Left lung (tissue), 10 donors: ENCODE results near the gene IMPDH2. TPM values are rescaled to one million over a fixed set of nuclear protein-coding genes. Genes with fewer than 3 reads are reported as not detected.

Experiments used
- ATAC-seq: fragments of 200-7000 bp; cut with Tn5 transposase; one replicate; pipeline ENCODE4 v1.9.1; 2020; ENCODE audit warnings: moderate library complexity
- DNase-seq, 4 donors: peaks; one replicate each; pipeline ENCODE4 v3.0.0-alpha.2; 2013 to 2020
- H3K27ac ChIP-seq, 2 donors: fragments of 200-600 bp; sonication (generic) in 1 of 2; one replicate each; pipeline versions ENCODE4 v1.5.0 to v1.8.0; 2020 to 2021
- H3K27me3 ChIP-seq, 2 donors: fragments of 200-600 bp; sonication (generic) in 1 of 2; one replicate each; pipeline versions ENCODE4 v1.5.0 to v1.8.0; 2020 to 2021
- H3K36me3 ChIP-seq, 2 donors: fragments of 200-600 bp; sonication (generic) in 1 of 2; one replicate each; pipeline versions ENCODE4 v1.5.0 to v1.8.0; 2020 to 2021
- H3K4me1 ChIP-seq, 2 donors: fragments of 200-600 bp; one replicate each; pipeline ENCODE4 v1.8.0; 2021
- H3K4me3 ChIP-seq, 2 donors: fragments of 200-600 bp; sonication (generic) in 1 of 2; one replicate each; pipeline versions ENCODE4 v1.5.0 to v1.8.0; 2020 to 2021; ENCODE audit warnings: mild to moderate bottlenecking in 1 of 2
- H3K9me3 ChIP-seq, 2 donors: fragments of 200-600 bp; sonication (generic) in 1 of 2; one replicate each; pipeline versions ENCODE4 v1.5.0 to v1.8.0; 2020 to 2021
- CTCF ChIP-seq, 2 donors: fragments of 200-600 bp; sonication (generic) in 1 of 2; IDR thresholded peaks; one replicate each; pipeline versions ENCODE4 v1.5.0 to v1.8.0; 2021; ENCODE audit warnings: antibody characterized with exemption in 2 of 2
- intact Hi-C, 2 donors: fragments of 100-400 bp; cut with DNase I; formaldehyde crosslinking; loops; one replicate each; pipeline versions ENCODE4 v1.11.2 to v1.14.2; 2022
- polyA plus RNA-seq, 6 donors: library from polyadenylated mRNA; unstranded; fragments of 120-200 nt; gene quantifications; one replicate each; pipeline ENCODE4 v1.2.1, GENCODE V29; 2013; ENCODE audit not compliant: insufficient read length in 6 of 6
- total RNA-seq, 2 donors: library from RNA; stranded (reverse); fragmentation: NEBNext Ultra II Directional; extraction: Animal tissue kit (Norgen Biotek cat#: 25700); gene quantifications; one replicate each; pipeline ENCODE4 v1.2.1, GENCODE V29; 2021
- donor health status: DM: no; HTN: yes; CAD: no.
- donor health status: DM: no; HTN: no; CAD: no.

Gene IMPDH2
- total and polyA plus RNA-seq, 8 donors = 136 to 321 (median 296) TPM

GRCh38 chr3:48997714-48998637 lies 31.2 kb downstream of the IMPDH2 start:
- Histone ChIP-seq H3K27ac (no peak overlapping the region), H3K27me3 (no peaks in the 10 kb centered on the region), H3K9me3 (no peaks in the 10 kb centered on the region), H3K4me3 (no peak overlapping the region), H3K36me3 (peaks cover 0 to 30% of the 10 kb centered on the region in 2 donors), H3K4me1 (peaks cover 0 to 4% of the 10 kb centered on the region in 2 donors)
- ATAC-seq = no peak
- TF ChIP-seq CTCF (IDR thresholded peaks at IDR 0.05) = no peak
- intact Hi-C loops = no loop called here
- DNase-seq = no peak

GRCh38 chr3:48997102-48997635 lies 32.0 kb downstream of the IMPDH2 start:
- ATAC-seq (no peak), DNase-seq (no peak)
- Histone ChIP-seq H3K9me3 (no peaks in the 10 kb centered on the region), H3K4me1 (peaks cover 0 to 7% of the 10 kb centered on the region in 2 donors), H3K36me3 (peaks cover 0 to 30% of the 10 kb centered on the region in 2 donors), H3K27me3 (no peaks in the 10 kb centered on the region), H3K27ac (no peak overlapping the region), H3K4me3 (no peak overlapping the region)
- intact Hi-C loops = no loop called here
- TF ChIP-seq CTCF (IDR thresholded peaks at IDR 0.05) = no peak

GRCh38 chr3:48996640-48997039 lies 32.6 kb downstream of the IMPDH2 start:
- no peaks in the 10 kb centered on the region for H3K27me3 ChIP-seq
- no peak overlapping the region for H3K27ac ChIP-seq
- no peak for TF ChIP-seq CTCF (IDR thresholded peaks at IDR 0.05)
- peaks cover 4 to 12% of the 10 kb centered on the region in 2 donors for H3K4me1 ChIP-seq
- ATAC-seq = no peak
- intact Hi-C loops = no loop called here
- DNase-seq = no peak
- no peaks in the 10 kb centered on the region for H3K9me3 ChIP-seq
- no peak overlapping the region for H3K4me3 ChIP-seq
- peaks cover 0 to 30% of the 10 kb centered on the region in 2 donors for H3K36me3 ChIP-seq

- H3K4me1 ChIP-seq = peaks cover 17 to 36% of the 10 kb centered on the region in 2 donors
- peaks cover 0 to 30% of the 10 kb centered on the region in 2 donors for H3K36me3 ChIP-seq
- ATAC-seq (no peak), DNase-seq (no peak)
- no peak overlapping the region for H3K4me3 ChIP-seq
- H3K9me3 ChIP-seq = no peaks in the 10 kb centered on the region
- intact Hi-C loops = no loop called here
- H3K27me3 ChIP-seq = no peaks in the 10 kb centered on the region
- TF ChIP-seq CTCF (IDR thresholded peaks at IDR 0.05) = no peak
- no peak overlapping the region for H3K27ac ChIP-seq
Measured at GRCh38 chr3:48993834-48994233, 35.4 kb downstream of the IMPDH2 start.

- no peaks in the 10 kb centered on the region for H3K9me3 ChIP-seq
- no peaks in the 10 kb centered on the region for H3K27me3 ChIP-seq
- ATAC-seq (no peak), DNase-seq (no peak)
- peaks cover 0 to 27% of the 10 kb centered on the region in 2 donors for H3K36me3 ChIP-seq
- peaks cover 17 to 43% of the 10 kb centered on the region in 2 donors for H3K4me1 ChIP-seq
- TF ChIP-seq CTCF (IDR thresholded peaks at IDR 0.05) = no peak
- H3K27ac ChIP-seq = no peak overlapping the region
- intact Hi-C loops = no loop called here
- H3K4me3 ChIP-seq = peak overlapping the region in 1 of 2 donors; percentile 97
Measured at GRCh38 chr3:48991851-48992545, 37.2 kb downstream of the IMPDH2 start.
